NCI-H526 (cell line): ENCODE measurements around the gene LFNG.
A peak's percentile ranks its signal among the peaks of the same experiment; 100 is the strongest.

Experiments
- DNase-seq, 2 experiments: peaks; one replicate each; lab custom pipeline; 2025; lab: John Stamatoyannopoulos, UW

LFNG gene

GRCh38 chr7:2519119-2519930, at the start of gene LFNG:
LFNG (plus strand) TSS chr7:2519774; CDS start chr7:2519862, 88 bp downstream.
- peak; percentile 43 to 97 for DNase-seq

GRCh38 chr7:2470204-2471021, 49.2 kb upstream of the LFNG start:
- no peak for DNase-seq

- DNase-seq, result no peak
Observed at GRCh38 chr7:2471022-2471329, 48.6 kb upstream of the LFNG start.

GRCh38 chr7:2471396-2471795, 48.2 kb upstream of the LFNG start:
- DNase-seq, result no peak

- no peak for DNase-seq
Observed at GRCh38 chr7:2472739-2473138, 46.8 kb upstream of the LFNG start.

GRCh38 chr7:2473496-2474180, 45.9 kb upstream of the LFNG start:
- no peak for DNase-seq

GRCh38 chr7:2474224-2474623, 45.4 kb upstream of the LFNG start:
- DNase-seq, result no peak

- DNase-seq, result no peak
Observed at GRCh38 chr7:2474813-2475677, 44.5 kb upstream of the LFNG start.

GRCh38 chr7:2475678-2476015, 43.9 kb upstream of the LFNG start:
- no peak for DNase-seq

GRCh38 chr7:2476298-2476697, 43.3 kb upstream of the LFNG start, which contains the start of gene GRIFIN:
GRIFIN (minus strand) TSS chr7:2476398; CDS start chr7:2476383, 15 bp downstream.
- DNase-seq, result no peak

GRCh38 chr7:2476776-2477446, 42.7 kb upstream of the LFNG start:
- no peak for DNase-seq

GRCh38 chr7:2477447-2478398, 41.9 kb upstream of the LFNG start:
- peak in 1 of 2 experiments; percentile 60 for DNase-seq

- no peak for DNase-seq
Observed at GRCh38 chr7:2478399-2478785, 41.2 kb upstream of the LFNG start.

GRCh38 chr7:2478800-2479199, 40.8 kb upstream of the LFNG start:
- no peak for DNase-seq

- no peak for DNase-seq
Observed at GRCh38 chr7:2479276-2480069, 40.1 kb upstream of the LFNG start.

GRCh38 chr7:2480070-2480408, 39.5 kb upstream of the LFNG start:
- no peak for DNase-seq

- DNase-seq, result no peak
Observed at GRCh38 chr7:2481195-2481594, 38.4 kb upstream of the LFNG start.

- no peak for DNase-seq
Observed at GRCh38 chr7:2482725-2483451, 36.7 kb upstream of the LFNG start.

- DNase-seq, result no peak
Observed at GRCh38 chr7:2483494-2483893, 36.1 kb upstream of the LFNG start.
